ENCODE results near the gene MYH14. TPM values are rescaled to one million over a fixed set of nuclear protein-coding genes. Genes with fewer than 3 reads are reported as not detected.
A peak's percentile ranks its signal among the peaks of the same experiment; 100 is the strongest.
"Not testable (repeated sequence)": the region's sequence is repeated elsewhere in the genome, so short reads cannot be mapped to it uniquely, and the experiment has no call there.

Gene MYH14
- total and polyA plus RNA-seq, 9 of the 15 experiments (the other 6 are each of a cell fraction or from before 2014, with no cell fraction given) = 0.04 to 0.86 (median 0.19) TPM; not detected in 2

GRCh38 chr19:50337031-50337430 is 133.6 kb downstream of the MYH14 start:
- H3K27me3 ChIP-seq (ENCODE audit: control insufficient read depth in 2 of 2, insufficient read depth in 2 of 2, low read length in 2 of 2); H3K9me3 ChIP-seq (replicated peaks; ENCODE audit: control insufficient read depth, insufficient read depth, low read depth, low read length); intact Hi-C loops (cut with micrococcal nuclease); H2AFZ ChIP-seq (ENCODE audit: low read depth, low read length); H3K9me1 ChIP-seq (ENCODE audit: control insufficient read depth, insufficient read depth, low read length); BruUV-seq (replicated peaks); FAIRE-seq; H3K4me2 ChIP-seq (ENCODE audit: insufficient read depth, low read length); H4K20me1 ChIP-seq (replicated peaks; ENCODE audit: control insufficient read depth, insufficient read depth, low read length); DNase-seq (ENCODE audit: extremely low read depth in 1 of 4, low spot score in 3 of 4); H3K27ac ChIP-seq (ENCODE audit: extremely low read depth, low read depth, low read length); ATAC-seq; H3K36me3 ChIP-seq (ENCODE audit: control insufficient read depth, insufficient read depth, low read length); H3K4me3 ChIP-seq; CTCF ChIA-PET (ENCODE audit: low intra/inter-chr PET ratio): not testable (repeated sequence)
- POLR2A ChIA-PET = interaction anchor here (1.1 kb wide), 1 partner anchor 10 kb away, joined by 3 read pairs; no protein-coding TSS in a partner anchor
- WGBS (ENCODE audit: insufficient coverage, low coverage, missing lambda C conversion rate) = 70% methylated on average over 4 of the region's 6 CpGs
- in situ Hi-C loops (cut with MboI) = loop anchor here (10.0 kb wide), 1 partner anchor 1222 kb away; the partner anchor contains the start of genes C19orf73, LIN7B and PPFIA3
- peaks cover 30% of the 10 kb centered on the region in 2 experiments; a peak in 4 of 5 replicates for H3K4me1 ChIP-seq (replicated peaks in 1 of 2; ENCODE audit: control insufficient read depth in 2 of 2, insufficient read depth in 2 of 2, low read length in 2 of 2)
- peak overlapping the region in 1 of 2 experiments; percentile 12; a peak in 1 of 4 replicates for H3K9ac ChIP-seq (ENCODE audit: insufficient read depth in 1 of 2, low read depth in 2 of 2, low read length in 2 of 2)
- peaks cover 27% of the 10 kb centered on the region for H3K79me2 ChIP-seq (ENCODE audit: control insufficient read depth, insufficient read depth, low read length)

GRCh38 chr19:50340331-50340730 is 136.9 kb downstream of the MYH14 start:
- no peak overlapping the region for H3K27ac ChIP-seq (ENCODE audit: extremely low read depth, low read depth, low read length)
- no peaks in the 10 kb centered on the region; the same call in 2 of the 3 replicates for H3K36me3 ChIP-seq (ENCODE audit: control insufficient read depth, insufficient read depth, low read length)
- no peak overlapping the region for H3K9ac ChIP-seq (ENCODE audit: insufficient read depth in 1 of 2, low read depth in 2 of 2, low read length in 2 of 2)
- in situ Hi-C loops (cut with MboI) = no loop called here
- BruUV-seq (replicated peaks) = no TSS peak
- H3K4me3 ChIP-seq = no peak overlapping the region
- ATAC-seq (no peak), FAIRE-seq (no peak), DNase-seq (ENCODE audit: extremely low read depth in 1 of 4, low spot score in 3 of 4) (no peak)
- H3K4me1 ChIP-seq (replicated peaks in 1 of 2; ENCODE audit: control insufficient read depth in 2 of 2, insufficient read depth in 2 of 2, low read length in 2 of 2) = peaks cover 0 to 8% of the 10 kb centered on the region in 2 experiments; a peak in 2 of 5 replicates
- intact Hi-C loops (cut with micrococcal nuclease) = no loop called here
- no peaks in the 10 kb centered on the region for H4K20me1 ChIP-seq (replicated peaks; ENCODE audit: control insufficient read depth, insufficient read depth, low read length)
- CTCF ChIA-PET (ENCODE audit: low intra/inter-chr PET ratio) = no interaction called here
- no peaks in the 10 kb centered on the region for H3K9me1 ChIP-seq (ENCODE audit: control insufficient read depth, insufficient read depth, low read length)
- TF ChIP-seq ZNF217 (CRISPR knock-in tag; IDR thresholded peaks at IDR 0.05) (no peak), RBM25 (IDR thresholded peaks at IDR 0.05; ENCODE audit: low read depth, low read length, severe bottlenecking) (no peak), ZNF644 (tag; IDR thresholded peaks at IDR 0.05; ENCODE audit: low read depth) (no peak), RNF2 (IDR thresholded peaks at IDR 0.05) (no peak), POLR2AphosphoS2 (IDR thresholded peaks at IDR 0.05; ENCODE audit: low read length) (no peak), ZNF395 (CRISPR knock-in tag; IDR thresholded peaks at IDR 0.05) (no peak), PKNOX1 (IDR thresholded peaks at IDR 0.05) (peak; percentile 8; the same call in 1 of the 2 replicates), MCM7 (IDR thresholded peaks at IDR 0.05) (no peak)
- H2AFZ ChIP-seq (ENCODE audit: low read depth, low read length) = no peak overlapping the region
- POLR2A ChIA-PET = interaction anchor here (1.1 kb wide), 1 partner anchor 17 kb away, joined by 3 read pairs; no protein-coding TSS in a partner anchor
- no peaks in the 10 kb centered on the region for H3K27me3 ChIP-seq (ENCODE audit: control insufficient read depth in 2 of 2, insufficient read depth in 2 of 2, low read length in 2 of 2)
- no peak overlapping the region for H3K4me2 ChIP-seq (ENCODE audit: insufficient read depth, low read length)
- H3K79me2 ChIP-seq (ENCODE audit: control insufficient read depth, insufficient read depth, low read length) = 0 out of 3 replicates have a peak, but pooled peaks cover 3% of the 10 kb centered on the region
- no peaks in the 10 kb centered on the region; the same call in 1 of the 2 replicates for H3K9me3 ChIP-seq (replicated peaks; ENCODE audit: control insufficient read depth, insufficient read depth, low read depth, low read length)

All from K562 (cell line).